TTC549 (cell line): ENCODE results near the gene COBL.

ENCODE experiments used
- FAIRE-seq: peaks from 2 replicates; lab custom pipeline; 2012; peaks lifted over from hg19 to GRCh38; lab: Jason Lieb, UNC

COBL gene

GRCh38 chr7:51189777-51190176 lies 126.8 kb downstream of the COBL start:
- no peak for FAIRE-seq

GRCh38 chr7:51188987-51189386 lies 127.6 kb downstream of the COBL start:
- FAIRE-seq = no peak

- no peak for FAIRE-seq
Observed at GRCh38 chr7:51187941-51188340, 128.7 kb downstream of the COBL start.

DNA sequence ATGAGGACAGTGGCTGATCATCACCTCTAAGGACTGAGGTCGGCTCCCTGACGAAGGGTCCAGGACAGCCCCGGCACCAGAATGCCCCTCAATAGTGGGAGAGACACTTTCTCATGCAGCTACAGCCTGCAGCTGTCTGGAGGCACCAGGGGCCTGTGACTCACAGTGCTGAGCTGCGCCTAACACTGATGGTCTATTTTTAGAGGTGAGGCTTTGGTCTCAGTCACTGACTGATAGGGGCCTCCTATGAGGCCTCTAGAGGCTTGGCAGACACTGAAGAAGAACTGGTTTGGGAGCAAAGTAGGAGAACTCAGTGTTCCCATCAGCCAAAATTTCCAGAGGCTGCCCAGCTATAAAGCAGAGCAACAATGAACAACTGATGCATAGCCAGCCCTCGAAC lies 130.1 kb downstream of the COBL start:
- FAIRE-seq = no peak

DNA sequence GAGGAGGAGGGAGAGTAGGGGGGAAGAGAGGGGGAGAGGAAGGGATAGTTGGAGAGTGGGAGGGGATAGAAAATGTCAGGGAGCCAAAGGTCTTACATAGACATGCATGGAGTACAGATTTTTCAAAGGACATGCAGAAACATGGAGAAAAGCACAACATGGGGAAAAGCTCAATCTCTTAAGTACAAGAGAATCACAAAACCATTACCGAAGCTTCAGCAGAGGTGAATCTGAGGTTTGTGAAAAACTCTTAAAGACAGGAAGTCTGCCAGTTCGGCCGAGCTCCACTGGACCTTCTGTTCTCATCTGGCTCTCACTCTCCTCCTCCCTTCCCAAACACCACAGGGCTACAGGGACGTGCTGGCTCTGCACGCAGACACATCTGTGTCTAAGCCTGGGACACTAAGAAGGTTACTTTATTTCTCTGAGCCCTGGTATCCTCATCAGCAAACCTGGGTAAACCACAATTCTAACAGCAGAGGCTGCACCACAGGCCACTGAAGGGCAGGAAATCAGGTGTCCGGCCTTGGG lies 133.9 kb downstream of the COBL start:
- FAIRE-seq = no peak

- FAIRE-seq = no peak
Observed at GRCh38 chr7:51180092-51180491, 136.5 kb downstream of the COBL start.

DNA sequence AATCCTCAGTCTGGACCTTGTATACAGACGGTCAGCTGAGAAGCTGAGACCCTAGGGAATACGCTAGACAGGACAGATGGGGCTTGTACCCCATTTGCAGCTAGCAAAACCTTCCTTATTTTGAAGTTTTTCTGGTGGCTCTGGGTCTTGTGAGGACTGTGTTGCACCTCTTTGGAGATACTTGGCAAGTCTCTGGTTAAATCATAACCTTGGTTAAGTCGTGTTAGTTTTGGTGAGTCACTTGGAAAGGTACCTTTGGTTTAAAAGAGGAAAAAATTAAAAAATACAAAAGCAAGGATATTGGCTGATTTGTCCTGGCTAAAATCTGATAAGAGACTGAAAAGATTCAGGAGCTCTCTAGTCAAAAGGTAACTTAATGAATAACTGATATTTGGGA lies 140.6 kb downstream of the COBL start:
- FAIRE-seq = no peak

GRCh38 chr7:51175316-51175991 lies 141.2 kb downstream of the COBL start:
- FAIRE-seq = no peak

DNA sequence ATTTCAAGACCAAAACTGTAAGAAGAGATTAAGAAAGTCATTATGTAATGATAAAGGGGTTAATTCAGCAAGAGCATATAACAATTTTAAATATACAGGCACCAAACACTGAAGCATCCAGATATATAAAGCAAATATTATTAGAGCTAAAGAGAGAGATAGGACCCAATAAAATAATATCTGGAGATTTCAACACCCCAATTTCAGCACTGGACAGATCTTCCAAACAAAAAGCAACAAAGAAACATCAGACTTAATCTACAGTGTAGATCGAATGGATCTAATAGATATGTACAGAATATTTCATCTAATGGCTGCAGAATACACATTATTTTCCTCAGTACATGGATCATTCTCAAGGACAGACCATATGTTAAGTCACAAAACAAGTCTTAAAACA lies 151.3 kb downstream of the COBL start:
- FAIRE-seq = no peak

GRCh38 chr7:51162724-51163329 lies 153.8 kb downstream of the COBL start:
- peak; percentile 56 for FAIRE-seq

GRCh38 chr7:51161937-51162336 lies 154.7 kb downstream of the COBL start:
- no peak for FAIRE-seq

- FAIRE-seq = no peak
Observed at GRCh38 chr7:51160990-51161615, 155.5 kb downstream of the COBL start.

DNA sequence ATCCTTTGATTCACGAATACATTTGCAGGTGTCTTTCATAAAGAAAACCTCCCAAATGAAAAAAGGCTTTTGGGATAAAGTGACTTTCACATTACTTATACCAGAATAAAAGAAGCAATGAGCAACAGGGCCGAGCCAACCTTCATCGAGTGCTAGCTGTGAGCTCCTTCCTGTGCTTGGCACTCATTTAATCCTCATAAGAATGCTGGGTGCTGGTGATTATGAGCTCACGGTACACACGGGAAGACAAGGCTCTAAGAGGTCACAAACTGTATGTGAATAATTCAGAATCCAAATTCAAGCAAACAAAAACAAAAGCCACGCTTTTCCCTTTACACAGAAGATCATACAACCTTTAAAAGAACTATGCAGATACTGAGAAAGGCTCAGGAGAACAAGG lies 156.2 kb downstream of the COBL start:
- FAIRE-seq = no peak

DNA sequence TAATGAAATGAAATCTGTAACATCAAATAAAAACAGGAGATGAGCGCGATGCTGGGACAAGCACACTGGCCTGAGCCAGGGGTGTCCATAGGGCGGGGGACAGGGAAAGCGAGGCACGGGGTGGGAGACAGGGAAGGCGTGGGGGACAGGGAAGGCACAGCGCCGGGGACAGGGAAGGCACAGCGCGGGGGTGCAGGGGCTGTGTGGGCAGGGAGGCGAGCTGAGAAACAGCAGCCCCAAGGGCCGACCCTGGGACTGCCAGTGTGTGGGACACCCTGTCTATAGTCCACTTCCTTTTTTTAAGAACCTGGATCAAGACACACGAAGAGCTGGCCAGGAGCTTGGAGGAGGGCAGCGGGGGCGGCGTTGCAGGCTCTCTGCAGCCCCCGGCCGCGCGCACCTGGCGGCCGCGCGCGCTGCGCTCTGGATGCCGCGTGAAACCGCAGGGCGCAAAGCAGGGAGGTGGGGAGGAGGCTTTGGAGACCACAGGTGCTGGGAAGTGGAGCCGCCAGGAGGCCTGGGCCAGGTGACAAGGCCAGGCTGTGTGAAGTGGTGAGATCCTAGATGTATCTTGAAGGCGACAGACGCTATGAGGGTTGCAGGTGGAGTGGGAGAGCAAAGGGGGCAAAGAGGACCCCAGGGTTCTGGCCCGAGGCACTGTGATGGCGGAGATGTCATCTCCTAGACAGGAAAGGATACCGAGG lies 157.7 kb downstream of the COBL start:
- no peak for FAIRE-seq

DNA sequence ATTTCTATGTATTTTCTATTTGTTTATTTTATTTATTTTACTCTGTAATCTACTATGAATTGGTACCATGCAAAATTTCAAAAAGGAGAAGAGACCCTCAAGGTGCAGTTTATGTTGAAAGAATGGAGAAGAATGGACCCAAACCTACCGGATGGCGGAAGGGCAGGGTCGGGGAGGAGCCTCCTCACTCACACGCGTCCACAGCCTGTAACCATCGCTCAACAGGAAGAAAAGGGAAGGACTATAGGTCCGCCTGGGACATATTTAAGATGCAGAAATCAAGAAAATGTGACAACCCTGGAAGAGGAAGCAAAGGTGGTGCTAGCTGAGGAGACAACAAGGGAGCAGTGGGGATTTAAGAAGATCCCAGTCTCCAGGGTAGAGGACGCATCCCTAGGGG lies 158.4 kb downstream of the COBL start:
- FAIRE-seq = no peak

- no peak for FAIRE-seq
Observed at GRCh38 chr7:51154201-51154600, 162.4 kb downstream of the COBL start.

- no peak for FAIRE-seq
Observed at GRCh38 chr7:51152706-51153200, 163.9 kb downstream of the COBL start.

- no peak for FAIRE-seq
Observed at GRCh38 chr7:51151455-51151854, 165.2 kb downstream of the COBL start.

DNA sequence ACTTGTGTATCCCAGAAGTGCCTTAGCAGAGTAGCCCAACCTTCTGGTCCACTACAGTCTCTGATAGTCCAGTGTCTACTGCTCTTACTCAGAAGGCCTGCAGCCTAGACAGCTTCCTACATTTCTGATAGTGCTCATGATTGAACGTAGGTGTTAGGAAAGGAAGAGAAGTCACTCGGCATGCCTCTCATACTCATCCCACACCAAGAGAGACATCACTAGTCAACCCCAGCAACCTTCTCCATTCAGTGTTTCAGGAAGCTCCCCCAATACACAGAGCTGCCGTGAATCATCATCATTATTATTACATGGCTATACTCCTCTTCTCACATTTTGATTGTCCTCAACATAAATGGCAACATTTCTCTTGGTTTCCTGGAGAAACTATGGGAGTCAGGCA lies 166.4 kb downstream of the COBL start:
- no peak for FAIRE-seq

DNA sequence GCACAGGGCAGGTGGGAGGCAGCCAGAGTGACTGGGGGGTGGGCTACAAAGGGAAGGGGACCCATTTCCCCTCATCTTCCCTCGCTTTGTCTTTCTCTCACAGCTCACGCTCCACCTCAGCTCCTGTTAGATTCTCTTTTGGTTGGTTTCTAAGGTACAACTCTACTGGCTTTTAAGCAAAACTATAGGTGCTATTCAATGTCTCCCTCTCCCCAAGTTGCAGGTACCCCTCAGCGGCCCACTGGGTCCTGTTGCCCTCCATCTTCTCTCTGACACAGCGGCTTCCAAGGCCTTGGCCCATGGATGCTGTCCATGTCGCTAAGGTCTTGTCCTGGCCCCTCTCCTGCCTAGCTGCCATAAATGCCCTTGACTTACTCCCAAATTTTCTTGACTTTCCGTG lies 168.4 kb downstream of the COBL start:
- no peak for FAIRE-seq

DNA sequence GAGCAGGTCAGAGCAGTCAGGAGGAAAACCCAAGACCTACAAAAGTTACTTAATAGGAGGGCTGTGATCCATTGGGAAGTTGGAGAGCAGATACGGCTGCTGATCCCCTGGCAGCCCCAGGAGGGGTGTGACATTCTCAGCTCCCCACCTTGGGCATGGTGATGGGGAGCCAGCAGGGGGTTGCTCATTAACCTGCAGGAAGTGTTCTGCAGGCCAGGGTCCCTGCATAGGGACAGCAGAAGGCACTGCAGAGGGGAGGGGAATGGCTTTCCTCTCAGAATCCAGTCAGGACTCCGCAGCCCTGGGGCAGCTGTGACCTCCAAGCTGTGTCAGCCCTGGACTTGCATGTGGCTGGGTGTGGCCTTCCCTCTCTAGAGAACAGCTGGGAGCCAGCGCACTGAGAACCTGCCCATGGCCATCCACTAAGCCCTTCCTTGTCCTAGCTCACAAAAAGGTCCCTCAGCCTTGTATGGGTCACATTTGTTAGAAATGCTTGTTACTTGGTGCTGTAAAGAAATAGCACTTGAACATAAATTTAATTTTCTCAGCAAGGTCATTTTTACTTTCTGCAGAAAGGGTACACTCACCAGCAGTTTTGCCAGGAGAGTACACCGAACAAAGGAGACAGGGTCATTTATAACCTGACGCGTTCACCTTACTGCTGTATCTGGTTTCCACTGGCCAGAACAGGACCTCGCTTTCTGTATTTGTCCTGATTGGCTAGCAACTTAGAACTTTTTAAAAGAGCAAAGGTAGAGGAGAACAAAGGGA lies 169.6 kb downstream of the COBL start:
- no peak for FAIRE-seq

- no peak for FAIRE-seq
Observed at GRCh38 chr7:51144178-51144577, 172.4 kb downstream of the COBL start.
